HEK293 (cell line): ENCODE measurements around the gene NDRG3.
A peak's percentile ranks its signal among the peaks of the same experiment; 100 is the strongest.

Experiments
- CTCF ChIA-PET: fragments of 350-600 bp; formaldehyde crosslinking; extraction: SDS; loops from one replicate; lab custom pipeline; 2021; ENCODE audit warnings: antibody characterized with exemption; lab: Yijun Ruan, JAX
- POLR2A ChIA-PET: fragments of 300-600 bp; formaldehyde crosslinking; extraction: SDS; loops from one replicate; lab custom pipeline; 2020; ENCODE audit warnings: antibody characterized with exemption, inconsistent platforms; lab: Yijun Ruan, JAX
- H3K27ac ChIP-seq: fragments of 200-500 bp; sonication (Bioruptor generic); 2 replicates; pipeline ENCODE4 v1.5.1; 2014; ENCODE audit warnings: low read depth, low read length, control low read depth, inconsistent platforms; ENCODE audit errors: extremely low read depth
- H3K36me3 ChIP-seq, 2 experiments: fragments of 200-500 bp in 1 of 2; sonication (Bioruptor generic) in 1 of 2; 1 replicate in 1 of 2; 2 replicates in 1 of 2; pipeline ENCODE4 v1.5.1; 2014 to 2017; ENCODE audit warnings: inconsistent platforms in 2 of 2, low read length in 2 of 2; ENCODE audit not compliant: control insufficient read depth in 2 of 2, insufficient read depth in 1 of 2
- H3K4me1 ChIP-seq: fragments of 200-500 bp; sonication (Bioruptor generic); 2 replicates; pipeline ENCODE4 v1.5.1; 2014; ENCODE audit warnings: mild to moderate bottlenecking, low read length, inconsistent platforms; ENCODE audit not compliant: control insufficient read depth, insufficient read depth
- H3K4me3 ChIP-seq: 2 replicates; pipeline ENCODE4 v1.5.1; 2011; ENCODE audit warnings: low read depth, mild to moderate bottlenecking, control low read depth, low read length, moderate library complexity
- H3K9me3 ChIP-seq: fragments of 200-500 bp; sonication (Bioruptor generic); 2 replicates; pipeline ENCODE4 v1.5.1; 2014; ENCODE audit warnings: low read depth, low read length, inconsistent platforms; ENCODE audit not compliant: control insufficient read depth, insufficient read depth
- GFI1B ChIP-seq: fragments of 450-650 bp; formaldehyde crosslinking; IDR thresholded peaks from 2 replicates; pipeline ENCODE4 v1.5.1; 2016; ENCODE audit warnings: missing biosample characterization, missing genetic modification characterization
- KLF10 ChIP-seq: fragments of 450-650 bp; IDR thresholded peaks from 2 replicates; pipeline ENCODE4 v1.5.1; 2018; ENCODE audit warnings: missing biosample characterization, mild to moderate bottlenecking, missing genetic modification characterization
- OVOL3 ChIP-seq: fragments of 450-650 bp; formaldehyde crosslinking; IDR thresholded peaks from 2 replicates; pipeline ENCODE4 v1.5.1; 2016; ENCODE audit warnings: missing biosample characterization, missing genetic modification characterization
- RBAK ChIP-seq: fragments of 450-650 bp; formaldehyde crosslinking; IDR thresholded peaks from 2 replicates; pipeline ENCODE4 v1.5.1; 2016; ENCODE audit warnings: missing biosample characterization, missing genetic modification characterization
- SP7 ChIP-seq: fragments of 450-650 bp; formaldehyde crosslinking; IDR thresholded peaks from 2 replicates; pipeline ENCODE4 v1.5.1; 2016; ENCODE audit warnings: missing biosample characterization, missing genetic modification characterization
- WT1 ChIP-seq: fragments of 450-650 bp; formaldehyde crosslinking; IDR thresholded peaks from 2 replicates; pipeline ENCODE4 v1.5.1; 2016; ENCODE audit warnings: missing biosample characterization, missing genetic modification characterization
- ZNF121 ChIP-seq: fragments of 450-650 bp; formaldehyde crosslinking; IDR thresholded peaks from 2 replicates; pipeline ENCODE4 v1.5.1; 2016; ENCODE audit warnings: missing biosample characterization, missing genetic modification characterization
- ZNF138 ChIP-seq: fragments of 450-650 bp; formaldehyde crosslinking; IDR thresholded peaks from 2 replicates; pipeline ENCODE4 v1.5.1; 2016; ENCODE audit warnings: missing biosample characterization, missing genetic modification characterization, borderline replicate concordance
- ZNF140 ChIP-seq: fragments of 450-650 bp; formaldehyde crosslinking; IDR thresholded peaks from 2 replicates; pipeline ENCODE4 v1.5.1; 2016; ENCODE audit warnings: missing biosample characterization, missing genetic modification characterization
- ZNF148 ChIP-seq: fragments of 450-650 bp; formaldehyde crosslinking; IDR thresholded peaks from 2 replicates; pipeline ENCODE4 v1.5.0; 2017; ENCODE audit warnings: missing biosample characterization, missing genetic modification characterization, borderline replicate concordance
- ZNF174 ChIP-seq: fragments of 450-650 bp; formaldehyde crosslinking; IDR thresholded peaks from 2 replicates; pipeline ENCODE4 v1.5.0; 2017; ENCODE audit warnings: missing biosample characterization, mild to moderate bottlenecking, missing genetic modification characterization
- ZNF404 ChIP-seq: fragments of 450-650 bp; formaldehyde crosslinking; IDR thresholded peaks from 2 replicates; pipeline ENCODE4 v1.5.1; 2017; ENCODE audit warnings: missing biosample characterization, missing genetic modification characterization
- ZNF416 ChIP-seq: fragments of 450-650 bp; formaldehyde crosslinking; IDR thresholded peaks from 2 replicates; pipeline ENCODE4 v1.5.1; 2016; ENCODE audit warnings: missing biosample characterization, missing genetic modification characterization
- ZNF433 ChIP-seq: fragments of 450-650 bp; formaldehyde crosslinking; IDR thresholded peaks from 2 replicates; pipeline ENCODE4 v1.5.1; 2016; ENCODE audit warnings: missing biosample characterization, missing genetic modification characterization, low read depth
- ZNF555 ChIP-seq: fragments of 450-650 bp; formaldehyde crosslinking; conservative IDR thresholded peaks from 2 replicates; pipeline ENCODE4 v1.5.1; 2017; ENCODE audit warnings: missing biosample characterization, mild to moderate bottlenecking, missing genetic modification characterization, inconsistent platforms
- ZNF837 ChIP-seq: fragments of 450-650 bp; formaldehyde crosslinking; IDR thresholded peaks from 2 replicates; pipeline ENCODE4 v1.5.1; 2016; ENCODE audit warnings: missing biosample characterization, missing genetic modification characterization
- TF ChIP-seq, protein P1 (sequence below): fragments of 450-650 bp; IDR thresholded peaks from 2 replicates; pipeline ENCODE4 v1.5.1; 2018; ENCODE audit warnings: missing biosample characterization, mild to moderate bottlenecking, missing genetic modification characterization
- TF ChIP-seq, protein P2 (sequence below): sonication (generic); formaldehyde crosslinking; IDR thresholded peaks from 2 replicates; pipeline ENCODE4 v1.8.1; 2022; ENCODE audit warnings: mild to moderate bottlenecking, moderate library complexity, missing genetic modification reagents
- TF ChIP-seq, protein P3 (sequence below): fragments of 450-650 bp; formaldehyde crosslinking; optimal IDR thresholded peaks from 2 replicates; pipeline ENCODE3; 2016; ENCODE audit warnings: missing biosample characterization, mild to moderate bottlenecking, missing genetic modification characterization

NDRG3 gene

GRCh38 chr20:36644032-36644705, 101.7 kb downstream of the NDRG3 start:
- no peak overlapping the region for H3K27ac ChIP-seq
- POLR2A ChIA-PET: no interaction called here
- no peaks in the 10 kb centered on the region for H3K9me3 ChIP-seq
- CTCF ChIA-PET: interaction anchor here (0.6 kb wide), 1 partner anchor 835 kb away, joined by 3 read pairs; no protein-coding TSS in a partner anchor
- H3K4me3 ChIP-seq: no peak overlapping the region
- no peaks in the 10 kb centered on the region for H3K4me1 ChIP-seq
- TF ChIP-seq ZNF121 (tag by site-specific recombination): peak; percentile 36; the same call in 1 of the 2 replicates
- TF ChIP-seq, protein P1, sequence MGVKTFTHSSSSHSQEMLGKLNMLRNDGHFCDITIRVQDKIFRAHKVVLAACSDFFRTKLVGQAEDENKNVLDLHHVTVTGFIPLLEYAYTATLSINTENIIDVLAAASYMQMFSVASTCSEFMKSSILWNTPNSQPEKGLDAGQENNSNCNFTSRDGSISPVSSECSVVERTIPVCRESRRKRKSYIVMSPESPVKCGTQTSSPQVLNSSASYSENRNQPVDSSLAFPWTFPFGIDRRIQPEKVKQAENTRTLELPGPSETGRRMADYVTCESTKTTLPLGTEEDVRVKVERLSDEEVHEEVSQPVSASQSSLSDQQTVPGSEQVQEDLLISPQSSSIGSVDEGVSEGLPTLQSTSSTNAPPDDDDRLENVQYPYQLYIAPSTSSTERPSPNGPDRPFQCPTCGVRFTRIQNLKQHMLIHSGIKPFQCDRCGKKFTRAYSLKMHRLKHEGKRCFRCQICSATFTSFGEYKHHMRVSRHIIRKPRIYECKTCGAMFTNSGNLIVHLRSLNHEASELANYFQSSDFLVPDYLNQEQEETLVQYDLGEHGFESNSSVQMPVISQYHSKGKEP: no peak
- TF ChIP-seq, protein P2, sequence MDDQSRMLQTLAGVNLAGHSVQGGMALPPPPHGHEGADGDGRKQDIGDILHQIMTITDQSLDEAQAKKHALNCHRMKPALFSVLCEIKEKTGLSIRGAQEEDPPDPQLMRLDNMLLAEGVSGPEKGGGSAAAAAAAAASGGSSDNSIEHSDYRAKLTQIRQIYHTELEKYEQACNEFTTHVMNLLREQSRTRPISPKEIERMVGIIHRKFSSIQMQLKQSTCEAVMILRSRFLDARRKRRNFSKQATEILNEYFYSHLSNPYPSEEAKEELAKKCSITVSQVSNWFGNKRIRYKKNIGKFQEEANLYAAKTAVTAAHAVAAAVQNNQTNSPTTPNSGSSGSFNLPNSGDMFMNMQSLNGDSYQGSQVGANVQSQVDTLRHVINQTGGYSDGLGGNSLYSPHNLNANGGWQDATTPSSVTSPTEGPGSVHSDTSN (CRISPR knock-in tag): no peak
- no peaks in the 10 kb centered on the region for H3K36me3 ChIP-seq

DNA sequence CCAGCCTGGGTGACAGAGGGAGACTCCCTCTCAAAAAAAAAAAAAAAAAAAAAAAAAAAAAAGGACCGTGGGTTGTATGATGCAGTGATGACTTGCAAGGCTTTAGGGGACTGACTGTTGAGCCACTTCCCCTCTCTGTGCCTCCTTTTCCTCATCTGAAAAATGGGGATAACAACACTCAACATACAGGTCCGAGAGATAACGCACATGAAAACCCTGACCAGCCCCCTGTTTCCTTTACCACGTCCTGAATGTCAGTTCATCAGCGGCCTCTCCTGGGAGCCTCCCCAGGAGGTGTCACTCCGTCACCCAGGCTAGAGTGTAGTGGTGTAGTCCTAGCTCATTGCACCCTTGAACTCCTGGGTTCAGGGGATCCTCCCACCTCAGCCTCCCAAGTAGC, 103.8 kb downstream of the NDRG3 start:
- Histone ChIP-seq H3K36me3 (no peaks in the 10 kb centered on the region), H3K27ac (no peak overlapping the region), H3K9me3 (no peaks in the 10 kb centered on the region), H3K4me3 (no peak overlapping the region), H3K4me1 (no peaks in the 10 kb centered on the region)
- no peak for TF ChIP-seq ZNF174 (tag by site-specific recombination)
- no peak for TF ChIP-seq SP7 (tag by site-specific recombination)
- TF ChIP-seq ZNF433 (tag by site-specific recombination): no peak
- no peak for TF ChIP-seq GFI1B (tag by site-specific recombination)
- no peak for TF ChIP-seq ZNF121 (tag by site-specific recombination)
- TF ChIP-seq WT1: no peak
- TF ChIP-seq ZNF138 (tag by site-specific recombination): no peak
- TF ChIP-seq ZNF148: no peak
- no peak for TF ChIP-seq RBAK (tag by site-specific recombination)
- no peak for TF ChIP-seq KLF10 (tag by site-specific recombination)
- no peak for TF ChIP-seq ZNF140 (tag by site-specific recombination)
- no peak for TF ChIP-seq ZNF404 (tag by site-specific recombination)
- TF ChIP-seq, protein P3, sequence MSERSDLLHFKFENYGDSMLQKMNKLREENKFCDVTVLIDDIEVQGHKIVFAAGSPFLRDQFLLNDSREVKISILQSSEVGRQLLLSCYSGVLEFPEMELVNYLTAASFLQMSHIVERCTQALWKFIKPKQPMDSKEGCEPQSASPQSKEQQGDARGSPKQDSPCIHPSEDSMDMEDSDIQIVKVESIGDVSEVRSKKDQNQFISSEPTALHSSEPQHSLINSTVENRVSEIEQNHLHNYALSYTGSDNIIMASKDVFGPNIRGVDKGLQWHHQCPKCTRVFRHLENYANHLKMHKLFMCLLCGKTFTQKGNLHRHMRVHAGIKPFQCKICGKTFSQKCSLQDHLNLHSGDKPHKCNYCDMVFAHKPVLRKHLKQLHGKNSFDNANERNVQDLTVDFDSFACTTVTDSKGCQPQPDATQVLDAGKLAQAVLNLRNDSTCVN (tag by site-specific recombination): no peak
- TF ChIP-seq OVOL3 (tag by site-specific recombination): no peak
- TF ChIP-seq ZNF555 (tag by site-specific recombination): no peak
- TF ChIP-seq ZNF416: no peak
- no peak for TF ChIP-seq ZNF837 (tag by site-specific recombination)
- ChIA-PET CTCF (no interaction called here), POLR2A (no interaction called here)
